GM12891 (cell line): Measurements from ENCODE around the gene MCU.

ENCODE experiments used
- PAX5 ChIP-seq: IDR thresholded peaks from 2 replicates; pipeline ENCODE4 v1.6.1; 2011; ENCODE audit warnings: low read length, moderate library complexity, mild to moderate bottlenecking; ENCODE audit not compliant: insufficient read depth, severe bottlenecking
- POLR2A ChIP-seq: IDR thresholded peaks from 2 replicates; pipeline ENCODE4 v1.6.1; 2011; ENCODE audit warnings: low read depth, low read length, control low read depth
- POLR2AphosphoS5 ChIP-seq: IDR thresholded peaks from 2 replicates; pipeline ENCODE4 v1.6.1; 2011; ENCODE audit warnings: low read depth, low read length, control low read depth
- POU2F2 ChIP-seq: IDR thresholded peaks from 2 replicates; pipeline ENCODE4 v1.6.1; 2011; ENCODE audit warnings: low read depth, mild to moderate bottlenecking, control low read depth, low read length, moderate library complexity
- SPI1 ChIP-seq: IDR thresholded peaks from 2 replicates; pipeline ENCODE4 v1.6.1; 2011; ENCODE audit warnings: low read depth, low read length, control low read depth
- TAF1 ChIP-seq: IDR thresholded peaks from 2 replicates; pipeline ENCODE4 v1.6.1; 2011; ENCODE audit warnings: low read depth, low read length, control low read depth

DNA sequence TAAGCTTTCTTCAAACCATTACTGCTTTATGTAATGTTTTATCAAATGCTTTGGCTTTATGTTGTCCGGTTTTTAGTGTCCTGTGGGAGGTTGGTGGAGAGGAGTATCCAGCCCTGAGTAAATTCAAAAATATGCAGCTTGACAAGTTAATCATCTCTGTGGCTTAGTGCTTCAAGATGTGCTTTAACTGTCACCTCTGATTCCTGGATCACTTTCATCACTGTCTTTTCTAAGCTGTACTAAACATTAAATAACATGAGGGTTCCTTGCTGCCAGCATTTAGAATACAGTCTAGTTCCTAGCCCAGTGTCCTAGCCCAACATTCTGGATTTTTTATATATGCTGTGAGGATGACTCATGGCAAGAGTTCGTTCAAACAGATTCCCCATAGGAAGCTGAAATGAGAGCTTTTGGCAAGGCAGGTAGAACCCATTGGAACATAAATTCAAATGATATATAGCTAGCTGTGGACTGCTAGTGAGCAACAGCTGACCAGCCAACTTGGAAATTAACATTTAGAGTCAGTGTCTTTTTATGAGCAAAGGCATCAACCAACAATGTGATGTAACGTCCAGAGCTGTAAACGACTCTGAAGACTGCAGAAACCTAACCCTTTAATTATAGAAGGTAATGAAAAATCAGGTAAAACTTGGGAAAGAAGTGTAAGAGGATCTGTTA is 120.9 kb downstream of the MCU start:
- TF ChIP-seq POLR2A: no peak
- no peak for TF ChIP-seq POLR2AphosphoS5
- no peak for TF ChIP-seq TAF1
- TF ChIP-seq POU2F2: no peak
- TF ChIP-seq SPI1: no peak
- TF ChIP-seq PAX5: no peak
